IPS-NIHi7 (cell line): ENCODE results near the gene GNA12.
"Not testable (repeated sequence)": the region's sequence is repeated elsewhere in the genome, so short reads cannot be mapped to it uniquely, and the experiment has no call there.

Source experiments
- DNase-seq: peaks from one replicate; pipeline ENCODE4 v3.0.0; 2012; ENCODE audit warnings: mixed read lengths; ENCODE audit errors: extremely low spot score

GNA12 gene

GRCh38 chr7:2864999-2865670, 21.0 kb upstream of the GNA12 start:
- DNase-seq = peak; percentile 84

GRCh38 chr7:2864204-2864985, 20.3 kb upstream of the GNA12 start:
- DNase-seq = no peak

- no peak for DNase-seq
Observed at GRCh38 chr7:2863461-2864066, 19.5 kb upstream of the GNA12 start.

GRCh38 chr7:2862831-2863361, 18.8 kb upstream of the GNA12 start:
- no peak for DNase-seq

- no peak for DNase-seq
Observed at GRCh38 chr7:2861509-2861908, 17.4 kb upstream of the GNA12 start.

- no peak for DNase-seq
Observed at GRCh38 chr7:2860627-2861133, 16.6 kb upstream of the GNA12 start.

- DNase-seq = no peak
Observed at GRCh38 chr7:2859952-2860351, 15.8 kb upstream of the GNA12 start.

- no peak for DNase-seq
Observed at GRCh38 chr7:2858621-2859020, 14.5 kb upstream of the GNA12 start.

- DNase-seq = no peak
Observed at GRCh38 chr7:2856388-2857169, 12.5 kb upstream of the GNA12 start.

- DNase-seq = no peak
Observed at GRCh38 chr7:2855386-2855785, 11.3 kb upstream of the GNA12 start.

- not testable (repeated sequence) for DNase-seq
Observed at GRCh38 chr7:2853552-2853951, 9.4 kb upstream of the GNA12 start.

GRCh38 chr7:2853147-2853546, 9.0 kb upstream of the GNA12 start:
- no peak for DNase-seq

- DNase-seq = no peak
Observed at GRCh38 chr7:2851497-2851896, 7.4 kb upstream of the GNA12 start.

GRCh38 chr7:2849941-2850766, 6.0 kb upstream of the GNA12 start:
- no peak for DNase-seq

GRCh38 chr7:2845034-2845592, 1.0 kb upstream of the GNA12 start:
- DNase-seq = no peak

GRCh38 chr7:2843711-2844152, 376 bp downstream of the GNA12 start:
- DNase-seq = no peak

- no peak for DNase-seq
Observed at GRCh38 chr7:2843191-2843685, 870 bp downstream of the GNA12 start.

- no peak for DNase-seq
Observed at GRCh38 chr7:2841907-2842306, 2.2 kb downstream of the GNA12 start.

- no peak for DNase-seq
Observed at GRCh38 chr7:2840458-2840857, 3.6 kb downstream of the GNA12 start.
